ENCODE data around the gene MPP2.

DNA sequence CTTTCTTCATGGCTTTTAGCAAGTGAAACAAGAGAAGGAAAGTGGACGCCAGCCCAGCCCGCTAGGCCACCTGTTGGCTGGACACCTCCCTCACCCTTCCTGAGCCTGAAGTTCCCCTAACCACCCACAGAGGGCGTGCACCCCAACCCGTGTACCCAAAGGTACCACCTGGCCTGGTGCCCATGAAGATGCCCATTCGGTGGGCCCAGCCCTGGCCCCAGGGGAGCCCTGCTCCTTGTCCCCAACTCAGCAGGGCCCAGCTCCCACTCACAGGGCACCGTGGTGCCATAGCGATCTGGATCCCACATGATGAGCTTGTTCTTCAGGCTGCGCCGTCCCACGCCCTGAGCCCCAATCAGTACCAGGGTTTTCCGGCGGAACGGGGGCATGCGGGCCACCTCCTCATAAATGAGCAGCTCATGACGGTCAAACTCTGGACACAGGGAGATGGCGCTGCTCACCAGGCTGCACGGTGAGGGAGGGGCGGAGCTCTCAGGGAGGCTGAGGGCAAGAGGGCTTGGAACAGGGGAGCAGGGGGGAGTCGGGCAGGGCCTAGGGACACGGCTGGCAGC is 26.8 kb downstream of the MPP2 start:
- TF ChIP-seq POLR2A (IDR thresholded peaks at IDR 0.05; ENCODE audit: low read depth, low read length) = no peak
- no peak for TF ChIP-seq POLR2AphosphoS5 (IDR thresholded peaks at IDR 0.05; ENCODE audit: low read depth, low read length)
- no peak for TF ChIP-seq TAF1 (IDR thresholded peaks at IDR 0.05; ENCODE audit: borderline replicate concordance, low read depth, low read length)
